Epithelial cell of alveolus of lung (primary cell): Measurements from ENCODE around the gene SPRED1. TPM values are rescaled to one million over a fixed set of nuclear protein-coding genes. Genes with fewer than 3 reads are reported as not detected.

Source experiments
- total RNA-seq: library from RNA; depleted of rRNA; stranded (reverse); fragments of >200 nt; gene quantifications from 2 replicates; pipeline ENCODE4 v1.2.1, GENCODE V29; 2015

SPRED1 gene
- total RNA-seq = 29.0 and 35.6 TPM in 2 replicates

GRCh38 chr15:38252481-38253350, at the start of gene SPRED1:
TSS of gene SPRED1 (plus strand) at chr15:38252836. CDS start at chr15:38253186, 350 bp downstream.

Other genes with a start within 250 kb of the SPRED1 start
- gene FAM98B, start 201.3 kb downstream of the SPRED1 start, total RNA-seq = 6.5 and 12.1 TPM in 2 replicates